GM10266 (cell line): ENCODE data around the gene PPP1CC.
A peak's percentile ranks its signal among the peaks of the same experiment; 100 is the strongest.

Experiments used
- DNase-seq: peaks from one replicate; pipeline ENCODE4 v3.0.0; 2012; ENCODE audit errors: extremely low spot score
- TF ChIP-seq, protein P1 (sequence below): IDR thresholded peaks from 2 replicates; pipeline ENCODE4 v1.5.1; 2012; ENCODE audit warnings: mild to moderate bottlenecking, low read depth; ENCODE audit not compliant: control insufficient read depth, insufficient read depth; ENCODE audit errors: missing control alignments

PPP1CC gene

GRCh38 chr12:110694330-110694901 lies 48.3 kb downstream of the PPP1CC start:
- DNase-seq: no peak
- TF ChIP-seq, protein P1, sequence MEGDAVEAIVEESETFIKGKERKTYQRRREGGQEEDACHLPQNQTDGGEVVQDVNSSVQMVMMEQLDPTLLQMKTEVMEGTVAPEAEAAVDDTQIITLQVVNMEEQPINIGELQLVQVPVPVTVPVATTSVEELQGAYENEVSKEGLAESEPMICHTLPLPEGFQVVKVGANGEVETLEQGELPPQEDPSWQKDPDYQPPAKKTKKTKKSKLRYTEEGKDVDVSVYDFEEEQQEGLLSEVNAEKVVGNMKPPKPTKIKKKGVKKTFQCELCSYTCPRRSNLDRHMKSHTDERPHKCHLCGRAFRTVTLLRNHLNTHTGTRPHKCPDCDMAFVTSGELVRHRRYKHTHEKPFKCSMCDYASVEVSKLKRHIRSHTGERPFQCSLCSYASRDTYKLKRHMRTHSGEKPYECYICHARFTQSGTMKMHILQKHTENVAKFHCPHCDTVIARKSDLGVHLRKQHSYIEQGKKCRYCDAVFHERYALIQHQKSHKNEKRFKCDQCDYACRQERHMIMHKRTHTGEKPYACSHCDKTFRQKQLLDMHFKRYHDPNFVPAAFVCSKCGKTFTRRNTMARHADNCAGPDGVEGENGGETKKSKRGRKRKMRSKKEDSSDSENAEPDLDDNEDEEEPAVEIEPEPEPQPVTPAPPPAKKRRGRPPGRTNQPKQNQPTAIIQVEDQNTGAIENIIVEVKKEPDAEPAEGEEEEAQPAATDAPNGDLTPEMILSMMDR: no peak

DNA sequence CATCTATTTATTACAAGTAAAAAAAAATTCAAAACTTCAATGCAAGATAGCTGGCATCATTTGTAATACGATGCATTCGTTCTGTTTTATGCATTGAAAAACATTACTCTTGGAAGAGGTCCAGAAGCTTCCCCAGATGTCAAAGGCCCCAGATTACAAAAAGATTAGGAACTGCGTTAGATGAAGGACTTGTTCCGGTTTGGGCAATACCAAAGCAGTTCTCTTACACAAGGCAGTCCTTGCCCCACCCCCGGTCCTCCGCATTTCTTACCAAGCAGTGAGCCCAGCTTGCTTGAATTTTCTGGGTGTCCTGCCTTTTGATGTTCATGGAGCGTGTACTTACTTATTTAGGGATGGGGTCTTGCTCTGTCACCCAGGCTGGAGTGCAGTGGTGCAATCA lies 49.0 kb downstream of the PPP1CC start:
- TF ChIP-seq, protein P1: no peak
- no peak for DNase-seq

DNA sequence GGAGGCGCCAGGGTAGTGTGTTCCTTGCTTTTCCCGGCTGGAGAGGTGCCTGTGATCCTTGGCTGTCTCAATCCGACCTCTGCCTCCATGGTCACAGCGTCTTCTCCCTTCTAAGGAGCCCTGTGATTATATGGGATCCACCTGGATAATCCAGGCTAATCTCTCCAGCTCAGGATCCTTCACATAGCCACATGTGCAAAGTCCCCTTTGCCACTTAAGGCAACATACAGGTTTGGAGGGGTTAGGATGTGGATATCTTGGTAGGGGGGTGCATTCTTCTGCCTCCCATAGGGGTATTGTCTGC lies 52.6 kb downstream of the PPP1CC start:
- DNase-seq: no peak

DNA sequence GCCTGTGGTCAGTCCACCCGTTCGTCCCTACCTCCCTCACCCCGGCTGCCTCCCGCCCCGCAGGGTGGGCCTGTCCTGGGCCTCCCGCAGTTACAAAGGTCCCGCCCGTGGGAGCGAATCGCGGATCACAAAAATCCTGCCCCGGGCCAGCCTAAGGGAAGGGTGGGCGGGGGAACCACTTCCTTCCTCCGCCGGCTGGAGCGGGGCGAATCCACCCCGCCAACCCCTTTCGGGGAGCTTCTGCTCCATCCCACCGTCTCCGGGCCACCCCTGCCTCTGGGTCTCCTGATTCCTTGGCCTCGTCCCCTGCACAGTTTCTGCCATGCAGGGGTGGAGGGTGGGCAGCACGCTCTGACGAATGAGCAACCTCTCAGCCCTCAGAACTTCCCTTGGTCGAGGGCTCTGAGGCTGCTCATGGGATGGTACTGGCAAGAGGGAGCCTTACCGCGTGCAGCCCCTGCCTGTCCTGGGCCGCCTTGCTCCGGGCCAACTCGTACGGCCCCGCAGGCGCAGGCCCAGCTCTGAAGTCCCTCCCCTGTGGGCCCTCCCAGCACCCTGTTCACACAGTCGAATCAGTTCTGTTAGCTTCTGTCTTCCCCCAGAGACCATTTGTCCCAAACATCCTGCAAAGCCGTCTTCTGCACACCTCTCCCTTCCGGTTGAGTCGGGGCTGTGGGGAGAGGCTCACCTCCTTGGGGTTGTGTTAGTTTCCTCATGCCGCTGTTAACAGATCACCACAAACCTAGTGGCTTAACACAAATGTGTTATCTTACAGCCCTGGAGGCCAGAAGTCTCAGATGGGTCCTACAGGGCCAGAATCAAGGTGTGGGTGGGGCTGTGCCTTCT lies 53.2 kb downstream of the PPP1CC start:
- peak; percentile 82 for DNase-seq

More for the DNA sequence above, 52.6 kb downstream of the PPP1CC start:
- TF ChIP-seq, protein P1: no peak

DNA sequence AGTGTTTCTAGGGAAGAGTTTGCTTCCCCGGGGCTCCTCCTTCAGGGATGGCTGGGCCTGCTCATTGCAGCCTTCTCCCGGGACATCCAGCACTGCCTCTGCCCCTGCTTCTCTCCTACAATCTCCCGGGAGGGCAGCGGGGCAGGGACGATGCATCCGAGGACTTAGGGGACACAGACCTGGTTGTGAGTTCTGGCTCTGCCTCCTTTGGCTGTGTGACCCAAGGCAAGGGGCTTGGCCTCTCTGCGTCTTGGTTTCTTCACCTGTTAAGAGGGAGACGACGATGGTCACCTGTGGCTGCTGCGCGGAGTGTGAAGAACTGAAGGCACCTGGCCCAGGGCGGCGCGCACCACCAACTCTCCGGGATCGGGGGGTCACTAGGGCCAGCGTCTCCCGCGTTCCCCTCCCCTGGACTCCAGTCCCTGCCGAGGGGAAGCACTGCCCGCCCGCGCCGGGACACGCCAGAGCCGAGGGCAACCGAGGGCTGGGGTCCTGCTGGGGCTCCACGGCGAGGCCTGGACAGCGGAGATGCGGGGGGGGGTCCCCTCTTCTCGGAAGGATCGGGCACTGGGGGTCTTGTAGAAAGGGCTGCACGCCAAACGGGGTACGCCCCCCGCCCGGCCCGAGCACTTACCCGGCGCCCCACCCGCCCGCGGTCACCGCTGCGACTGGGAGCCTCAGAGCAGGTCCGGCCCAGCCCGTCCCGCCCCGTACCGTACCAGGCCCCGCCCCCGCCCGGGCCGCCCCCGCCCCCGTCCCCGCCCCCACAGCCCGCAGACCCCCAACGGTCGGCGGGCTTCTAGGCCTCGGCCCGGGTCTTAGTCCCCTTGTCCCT lies 54.0 kb downstream of the PPP1CC start, which contains the start of gene HVCN1:
HVCN1 (minus strand) TSS at position 670 of the 835 bp plus-strand sequence. CDS start 5,870 bp downstream, outside the sequence.
- TF ChIP-seq, protein P1: no peak
- peak; percentile 81 for DNase-seq

More for the DNA sequence above, 53.2 kb downstream of the PPP1CC start:
- TF ChIP-seq, protein P1: no peak

GRCh38 chr12:110687396-110688169 lies 55.1 kb downstream of the PPP1CC start:
- DNase-seq: peak; percentile 44
- TF ChIP-seq, protein P1: no peak
